Cardiac fibroblast (primary cell): ENCODE measurements around the gene NUP50.

Source experiments
- DNase-seq, 2 donors: peaks; one replicate each; pipeline versions ENCODE4 v3.0.0 to v3.0.0-alpha.2; 2010; ENCODE audit warnings: low read depth in 2 of 2
- H3K4me3 ChIP-seq, 2 donors: replicated peaks in 1 of 2; 1 replicate in 1 of 2; 2 replicates in 1 of 2; pipeline ENCODE4 v1.5.1; 2011; ENCODE audit warnings: low read depth in 2 of 2, low read length in 2 of 2, mild to moderate bottlenecking in 2 of 2, moderate library complexity in 1 of 2
- CTCF ChIP-seq: IDR thresholded peaks from one replicate; pipeline ENCODE4 v1.5.1; 2011; ENCODE audit warnings: low read depth, mild to moderate bottlenecking, low read length, inconsistent platforms

Gene NUP50

DNA sequence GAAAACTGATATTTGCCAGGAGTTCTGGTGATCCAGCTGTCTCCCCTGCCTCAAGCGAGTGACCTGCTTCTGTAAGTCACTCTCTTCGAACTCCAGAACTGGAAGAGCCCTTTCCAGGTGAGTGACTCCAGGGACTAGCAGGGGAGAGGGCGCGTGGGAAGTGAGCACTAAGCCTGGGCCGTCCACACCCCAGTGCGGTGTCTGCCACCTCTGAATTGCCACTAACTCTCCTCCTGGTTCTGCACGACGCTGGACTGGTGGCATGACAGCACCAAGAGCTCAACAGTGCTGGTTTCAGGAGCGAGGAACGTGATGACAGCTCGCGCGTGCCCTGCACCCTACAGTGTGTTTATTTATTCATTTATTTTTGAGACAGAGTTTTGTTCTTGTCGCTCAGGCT is 54.1 kb downstream of the NUP50 start:
- no peak for DNase-seq
- no peak for TF ChIP-seq CTCF
- no peak overlapping the region for H3K4me3 ChIP-seq

DNA sequence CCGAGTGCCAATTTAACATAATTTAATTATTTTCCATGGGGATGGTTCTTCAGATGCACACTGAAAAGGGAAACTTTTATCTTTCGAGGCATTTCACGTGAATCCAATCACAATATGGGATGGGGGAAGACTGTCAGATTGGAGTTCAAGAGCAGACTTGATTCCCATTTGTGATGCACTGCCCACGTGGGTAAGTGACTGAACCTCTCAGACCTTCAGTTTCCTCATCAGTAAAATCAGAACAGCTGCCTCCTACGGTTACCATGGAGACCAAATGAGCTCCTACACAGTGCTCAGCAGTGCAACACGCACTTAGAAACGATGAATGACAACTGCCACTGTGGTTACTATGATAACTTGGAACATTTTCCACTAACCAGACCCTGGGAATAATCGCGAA is 55.3 kb downstream of the NUP50 start:
- no peak for DNase-seq

GRCh38 chr22:45221201-45221600 is 57.5 kb downstream of the NUP50 start:
- no peak for DNase-seq

More for the DNA sequence above, 55.3 kb downstream of the NUP50 start:
- no peak for TF ChIP-seq CTCF
- no peak overlapping the region for H3K4me3 ChIP-seq

GRCh38 chr22:45223304-45224117 is 59.8 kb downstream of the NUP50 start:
- H3K4me3 ChIP-seq: no peak overlapping the region
- no peak for TF ChIP-seq CTCF
- no peak for DNase-seq

More at GRCh38 chr22:45221201-45221600, 57.5 kb downstream of the NUP50 start:
- H3K4me3 ChIP-seq: no peak overlapping the region
- no peak for TF ChIP-seq CTCF

GRCh38 chr22:45224331-45224730 is 60.6 kb downstream of the NUP50 start:
- no peak for TF ChIP-seq CTCF
- no peak overlapping the region for H3K4me3 ChIP-seq
- no peak for DNase-seq

GRCh38 chr22:45224988-45225731 is 61.4 kb downstream of the NUP50 start:
- H3K4me3 ChIP-seq: no peak overlapping the region
- TF ChIP-seq CTCF: no peak
- DNase-seq: no peak
